HUDEP-2 (cell line): ENCODE results near the gene WDR38.
"Not testable (repeated sequence)": the region's sequence is repeated elsewhere in the genome, so short reads cannot be mapped to it uniquely, and the experiment has no call there.

Experiments used
- DNase-seq, 76 experiments: peaks; one replicate each; lab custom pipeline; 2025; ENCODE audit not compliant: unreplicated experiment in 76 of 76; lab: John Stamatoyannopoulos, UW

Gene WDR38

DNA sequence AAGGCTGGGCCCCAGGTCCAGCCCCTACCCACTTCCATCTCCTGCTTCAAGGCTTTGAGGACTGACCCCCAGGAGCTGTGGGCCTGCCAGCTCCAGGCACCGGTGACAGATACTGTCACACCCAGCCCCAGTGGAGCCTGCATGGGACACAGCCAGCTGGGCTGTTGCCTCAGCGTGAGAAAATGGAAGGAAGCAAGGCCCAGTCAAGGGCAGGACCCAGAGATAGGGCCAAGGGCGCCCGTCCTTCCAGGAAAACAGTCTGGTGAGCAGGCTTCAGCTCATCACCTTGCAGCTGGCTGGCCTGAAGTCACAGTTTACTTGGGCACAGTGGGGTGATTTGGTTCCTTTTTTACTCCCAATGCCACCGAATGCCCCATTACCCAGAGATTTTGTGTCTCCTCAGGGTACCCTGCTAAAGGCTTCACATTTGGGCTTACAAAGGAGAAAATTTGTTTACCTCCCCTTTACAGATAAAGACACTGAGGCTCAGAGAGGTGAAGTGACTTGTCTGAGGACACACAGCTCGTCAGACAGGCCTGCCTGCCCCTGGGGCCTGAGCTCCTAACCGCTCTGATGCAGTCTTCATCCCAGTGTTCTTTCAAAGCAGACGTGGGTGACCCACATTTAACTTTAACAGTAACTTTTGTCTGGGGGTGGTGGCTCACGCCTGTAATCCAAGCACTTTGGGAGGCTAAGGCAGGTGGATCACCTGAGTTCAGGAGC is 21.5 kb upstream of the WDR38 start:
- DNase-seq = peak in 8 of 76 experiments; percentile 7 to 47 (median 18)

- DNase-seq = no peak
Observed at GRCh38 chr9:124834591-124834990, 18.7 kb upstream of the WDR38 start.

- no peak for DNase-seq
Observed at GRCh38 chr9:124835026-124835557, 18.2 kb upstream of the WDR38 start.

GRCh38 chr9:124838132-124838531 is 15.1 kb upstream of the WDR38 start:
- DNase-seq = not testable (repeated sequence)

- DNase-seq = not testable (repeated sequence)
Observed at GRCh38 chr9:124838567-124839275, 14.5 kb upstream of the WDR38 start.

GRCh38 chr9:124839612-124840299 is 13.5 kb upstream of the WDR38 start:
- no peak for DNase-seq

DNA sequence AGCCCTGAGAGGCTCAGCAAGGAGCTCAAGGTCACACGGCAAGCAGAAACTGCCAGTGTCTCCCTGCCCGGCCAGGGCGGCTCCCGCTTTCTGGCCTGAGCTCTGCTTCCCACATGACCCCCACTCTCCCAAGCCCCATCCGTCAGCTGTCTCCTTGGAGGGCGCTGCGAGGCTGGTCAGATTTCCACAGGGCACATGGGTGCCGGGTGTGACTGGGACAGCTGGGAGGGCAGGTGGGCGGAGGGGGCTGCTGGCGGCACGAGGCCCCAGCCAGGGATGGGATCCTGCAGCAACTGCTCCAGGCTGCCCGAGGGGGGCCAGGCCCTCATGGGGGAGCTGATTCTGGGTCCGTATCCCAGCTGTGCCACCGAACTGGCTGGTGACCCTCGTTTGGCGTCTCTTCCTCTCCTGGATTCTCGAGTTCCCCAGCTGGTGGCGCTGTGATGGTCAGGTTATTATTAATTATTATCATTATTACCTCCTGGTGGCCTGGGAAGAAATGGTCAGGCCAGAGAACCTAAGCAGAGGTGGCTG is 12.9 kb upstream of the WDR38 start:
- peak in 3 of 76 experiments; percentile 21 to 36 (median 25) for DNase-seq

- no peak for DNase-seq
Observed at GRCh38 chr9:124841075-124841821, 12.0 kb upstream of the WDR38 start.

DNA sequence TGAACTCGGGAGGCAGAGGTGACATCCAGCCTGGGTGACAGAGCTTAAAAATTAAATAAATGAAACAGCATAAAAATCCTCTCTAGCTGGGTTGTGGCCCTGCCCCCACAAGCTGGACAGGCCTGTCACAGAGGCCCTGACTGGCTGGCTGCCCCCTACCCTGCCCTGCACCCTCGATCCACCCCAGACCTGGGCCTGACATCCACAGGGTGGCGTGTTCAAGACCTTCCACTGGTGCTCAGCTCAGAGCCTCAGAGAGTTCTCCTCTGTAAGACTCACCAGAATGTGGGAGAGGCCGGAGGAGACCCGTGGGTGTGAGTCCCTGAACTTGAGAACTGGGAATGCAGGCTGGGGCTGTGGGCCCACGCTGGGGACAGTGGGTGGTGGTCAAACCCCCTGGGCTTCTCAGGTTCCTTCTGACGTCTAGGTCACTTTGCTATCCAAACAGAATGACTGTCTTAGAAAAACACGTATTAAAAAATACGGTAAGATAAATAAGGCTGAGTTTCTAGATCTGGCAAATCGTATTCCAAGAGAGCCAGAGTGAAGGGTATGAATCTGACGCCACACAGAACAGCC is 9.7 kb upstream of the WDR38 start:
- DNase-seq = no peak

DNA sequence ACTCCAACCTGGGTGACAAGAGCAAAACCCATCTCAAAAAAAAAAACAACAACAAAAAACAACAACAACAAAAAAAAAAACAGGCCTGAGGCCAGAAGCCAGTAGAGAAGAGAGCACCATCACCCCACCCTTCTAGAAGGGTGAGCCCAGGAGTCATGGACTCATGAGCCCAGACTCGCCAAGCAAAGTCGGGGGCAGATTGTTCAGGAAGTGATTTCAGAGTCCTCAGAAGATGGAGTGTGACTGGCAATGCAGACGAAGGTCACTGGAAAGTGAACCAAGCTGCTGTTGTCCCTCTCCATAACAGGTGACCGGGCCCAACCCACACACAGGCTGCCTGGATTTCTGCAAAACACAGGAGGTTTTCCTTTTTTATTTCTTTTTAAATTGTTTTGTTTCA is 9.0 kb upstream of the WDR38 start:
- no peak for DNase-seq

DNA sequence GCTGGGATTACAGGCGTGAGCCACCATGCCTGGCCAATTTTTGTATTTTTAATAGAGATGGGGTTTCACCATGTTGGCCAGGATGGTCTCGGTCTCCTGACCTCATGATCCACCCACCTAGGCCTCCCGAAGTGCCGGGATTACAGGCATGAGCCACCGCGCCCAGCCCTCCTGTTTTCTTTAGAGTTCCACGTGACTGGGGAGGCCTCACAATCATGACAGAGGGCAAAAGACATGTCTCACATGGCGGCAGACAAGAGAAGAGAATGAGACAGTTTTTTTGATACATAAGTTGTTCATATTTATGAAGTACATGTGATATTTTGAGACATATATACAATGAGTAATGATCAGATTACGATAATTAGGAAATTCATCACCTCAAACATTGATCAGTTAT is 6.8 kb upstream of the WDR38 start:
- not testable (repeated sequence) for DNase-seq

- no peak for DNase-seq
Observed at GRCh38 chr9:124846969-124847368, 6.3 kb upstream of the WDR38 start.

- no peak for DNase-seq
Observed at GRCh38 chr9:124849801-124850200, 3.5 kb upstream of the WDR38 start.

DNA sequence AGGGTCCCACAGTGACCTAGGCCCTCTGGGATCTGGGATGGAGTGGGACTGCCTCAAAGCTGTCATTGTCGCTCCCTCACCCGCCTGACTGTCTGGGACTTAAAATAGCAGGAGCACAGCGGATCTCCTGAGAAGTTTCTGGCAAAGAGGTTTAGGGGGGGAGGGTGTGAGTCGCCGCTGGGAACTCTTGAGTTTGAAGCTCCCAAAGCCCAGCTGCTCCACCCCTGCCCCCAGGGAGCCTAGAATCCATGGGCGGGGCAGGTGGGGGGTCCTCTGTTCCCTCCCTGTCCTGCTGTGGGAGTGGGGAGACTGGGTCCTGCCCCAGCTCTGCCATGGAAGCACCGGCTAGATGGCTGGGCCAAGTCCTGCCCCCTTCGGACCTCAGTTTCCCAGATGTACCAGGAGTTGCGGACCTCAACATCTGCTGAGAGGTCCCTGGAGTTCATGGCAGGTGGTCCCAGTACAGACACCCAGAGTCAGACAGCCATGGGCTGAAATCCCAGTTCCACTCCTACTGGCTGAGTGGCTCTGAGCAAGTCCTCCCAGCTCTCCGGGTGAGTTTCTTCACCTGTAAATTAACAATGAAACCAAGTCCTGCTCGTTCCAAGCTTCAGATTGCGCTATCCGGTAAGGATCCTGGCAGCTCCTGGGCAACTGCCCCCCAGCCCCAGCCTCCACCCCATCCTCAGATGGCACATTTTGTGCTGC is 985 bp upstream of the WDR38 start:
- no peak for DNase-seq

GRCh38 chr9:124853605-124854143 is 414 bp downstream of the WDR38 start:
- DNase-seq = no peak

DNA sequence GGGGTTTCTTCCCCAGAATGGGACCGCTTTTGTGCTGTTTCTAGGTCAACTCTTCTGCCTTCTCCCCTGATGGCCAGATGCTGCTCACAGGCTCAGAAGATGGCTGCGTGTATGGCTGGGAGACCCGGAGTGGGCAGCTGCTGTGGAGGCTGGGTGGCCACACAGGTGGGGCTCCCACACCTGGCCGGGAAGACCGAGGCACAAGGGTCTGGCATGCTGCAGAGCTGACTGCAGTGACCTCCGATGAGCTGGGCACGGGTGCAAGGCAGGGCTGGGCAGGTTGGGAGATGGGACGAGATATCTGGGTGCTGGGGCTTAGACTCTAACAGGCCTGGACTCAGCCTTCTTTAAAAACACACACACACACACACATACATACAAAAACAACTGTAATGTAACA is 901 bp downstream of the WDR38 start:
- no peak for DNase-seq

DNA sequence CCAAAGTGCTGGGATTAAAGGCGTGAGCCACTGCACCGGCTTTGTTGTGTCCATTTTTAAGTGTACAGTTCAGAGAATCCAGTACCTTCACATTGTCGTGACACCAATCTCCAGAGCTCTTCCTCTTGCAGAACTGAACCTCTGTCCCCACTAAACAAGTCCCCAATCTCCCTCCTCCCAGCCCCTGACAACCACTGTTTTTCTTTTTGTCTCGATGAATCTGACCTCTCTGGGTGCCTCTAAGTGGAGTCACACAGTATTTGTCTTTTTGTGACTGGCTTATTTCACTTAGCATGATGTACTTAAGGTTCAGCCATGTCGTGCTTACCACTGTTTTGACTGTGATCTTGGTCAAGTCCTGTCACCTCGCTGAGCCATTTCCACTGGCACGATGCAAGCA is 1.6 kb downstream of the WDR38 start:
- DNase-seq = no peak

- no peak for DNase-seq
Observed at GRCh38 chr9:124855566-124855943, 2.3 kb downstream of the WDR38 start.
